Skeletal muscle cell (primary cell): ENCODE data around the gene MCRIP2.
A peak's percentile ranks its signal among the peaks of the same experiment; 100 is the strongest.

Experiments
- DNase-seq: peaks from one replicate; pipeline ENCODE4 v3.0.0-alpha.2; 2010; ENCODE audit warnings: low read depth
- H3K4me3 ChIP-seq: 2 replicates; pipeline ENCODE4 v1.5.1; 2011; ENCODE audit warnings: low read depth, mild to moderate bottlenecking, control low read depth, low read length, moderate library complexity

MCRIP2 gene

DNA sequence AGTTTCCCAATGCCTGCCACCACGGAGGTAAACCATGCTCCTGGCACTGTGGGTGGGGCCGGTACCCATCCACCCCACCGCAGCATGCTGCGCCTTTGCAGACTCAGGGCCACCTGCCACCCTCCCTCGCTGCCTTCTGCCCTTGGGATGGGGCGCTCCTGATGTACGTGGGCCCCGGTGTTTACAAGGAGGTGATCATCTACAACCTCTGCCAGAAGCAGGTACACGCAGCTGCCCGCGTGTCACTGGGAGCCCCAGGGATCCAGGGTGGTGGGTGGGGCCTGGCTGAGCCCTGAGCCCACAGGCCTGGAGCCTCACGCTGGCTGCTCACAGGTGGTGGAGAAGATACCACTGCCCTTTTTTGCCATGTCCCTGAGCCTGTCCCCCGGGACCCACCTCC, 24.9 kb downstream of the MCRIP2 start:
- H3K4me3 ChIP-seq, result no peak overlapping the region
- DNase-seq, result no peak

DNA sequence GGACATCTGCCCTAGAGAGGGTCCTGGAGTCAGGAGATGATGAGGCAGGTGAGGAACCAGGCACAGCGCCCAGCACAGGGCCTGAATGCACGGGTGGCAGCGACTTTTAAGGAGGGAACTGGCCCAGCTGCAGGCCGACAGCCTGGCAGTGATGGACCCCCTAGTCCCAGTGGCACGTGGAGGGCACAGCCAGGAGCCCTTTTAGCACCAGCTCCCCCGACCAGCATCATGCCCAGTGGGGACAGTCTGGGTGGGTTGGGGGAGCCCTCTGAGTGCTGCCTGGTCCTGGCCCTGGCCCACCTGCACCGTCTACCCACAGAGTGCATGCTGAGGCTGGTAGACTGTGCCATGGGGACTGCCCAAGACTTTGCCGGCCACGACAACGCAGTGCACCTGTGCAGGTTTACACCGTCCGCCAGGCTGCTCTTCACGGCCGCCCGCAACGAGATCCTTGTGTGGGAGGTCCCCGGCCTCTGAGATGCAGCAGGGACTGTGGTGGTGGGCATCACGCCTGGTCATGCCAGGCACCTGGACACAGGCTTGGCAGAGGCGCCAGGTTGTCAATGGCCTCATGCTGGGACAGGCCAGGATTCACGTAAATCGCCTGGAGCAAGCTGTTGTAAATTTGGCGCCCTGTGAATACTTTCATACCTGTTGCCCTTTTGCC, 25.6 kb downstream of the MCRIP2 start:
- DNase-seq, result no peak
- H3K4me3 ChIP-seq, result no peak overlapping the region

DNA sequence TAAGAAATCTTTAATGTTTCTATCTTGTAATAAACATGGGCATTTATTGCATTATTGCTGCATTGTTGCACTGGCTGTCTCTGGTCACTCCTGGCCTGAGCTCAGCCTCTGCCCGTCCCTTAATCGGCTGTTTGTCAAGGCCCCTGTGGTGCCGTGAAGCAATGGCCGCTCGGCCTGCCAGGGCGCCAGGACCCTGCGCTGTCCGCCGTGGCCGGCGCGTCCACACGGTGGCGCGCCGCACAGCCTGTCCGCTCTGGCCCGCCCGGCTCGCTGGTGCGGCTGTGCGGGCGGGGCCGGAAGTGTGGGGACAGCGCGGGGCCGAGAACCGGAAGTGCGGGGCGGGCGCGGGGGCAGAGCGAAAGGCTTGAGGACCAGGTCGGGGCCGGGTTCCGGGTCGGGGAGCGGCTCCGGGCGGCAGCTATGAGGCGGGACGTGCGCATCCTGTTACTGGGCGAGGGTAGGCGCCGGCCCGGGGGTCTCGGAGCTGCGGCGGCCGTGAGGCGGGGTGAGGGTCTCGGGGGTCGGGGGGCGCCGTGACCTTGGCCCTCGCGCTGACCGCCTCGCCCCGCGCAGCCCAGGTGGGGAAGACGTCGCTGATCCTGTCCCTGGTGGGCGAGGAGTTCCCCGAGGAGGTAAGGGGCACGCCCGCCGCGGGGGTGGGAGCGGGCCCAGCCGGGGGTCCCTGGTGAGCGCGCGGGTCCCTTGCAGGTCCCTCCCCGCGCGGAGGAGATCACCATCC, 26.3 kb downstream of the MCRIP2 start, which contains the start of gene RHOT2:
TSS of gene RHOT2 (plus strand) at position 353 of the 739 bp plus-strand sequence. CDS start at position 421, 68 bp downstream.
- peak within 1 kb of the TSS; percentile 96 for H3K4me3 ChIP-seq
- peak; percentile 50 for DNase-seq

DNA sequence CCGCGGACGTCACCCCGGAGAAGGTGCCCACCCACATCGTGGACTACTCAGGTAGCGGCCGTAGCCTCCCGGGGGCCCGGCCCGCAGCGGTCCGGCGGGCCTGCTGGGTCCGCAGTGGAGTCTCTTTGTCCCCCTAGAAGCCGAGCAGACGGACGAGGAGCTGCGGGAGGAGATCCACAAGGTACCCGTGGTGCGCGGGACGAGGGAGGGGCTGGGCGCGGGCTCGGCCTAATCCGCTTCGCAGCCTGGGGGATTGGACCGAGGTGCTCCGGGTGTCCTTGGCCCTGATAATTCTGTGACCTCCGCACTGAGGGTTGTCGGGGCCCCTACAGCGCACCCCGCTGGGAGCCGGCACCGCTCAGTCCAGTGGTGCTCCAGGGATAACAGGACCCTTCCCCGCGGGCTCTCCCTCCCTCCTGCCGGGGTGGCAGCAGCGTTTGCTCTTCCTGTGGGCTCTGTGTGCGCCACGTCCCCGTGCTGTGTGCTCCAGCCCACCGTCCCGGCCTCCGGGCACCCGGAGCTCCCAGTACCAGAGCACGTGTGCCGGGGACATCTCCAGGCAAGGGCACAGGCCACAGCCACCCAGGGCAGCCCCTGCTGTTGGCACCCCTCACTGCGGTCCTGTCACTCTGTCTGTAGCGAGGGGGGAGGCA, 27.0 kb downstream of the MCRIP2 start:
- H3K4me3 ChIP-seq, result peak overlapping the region; percentile 96
- no peak for DNase-seq

DNA sequence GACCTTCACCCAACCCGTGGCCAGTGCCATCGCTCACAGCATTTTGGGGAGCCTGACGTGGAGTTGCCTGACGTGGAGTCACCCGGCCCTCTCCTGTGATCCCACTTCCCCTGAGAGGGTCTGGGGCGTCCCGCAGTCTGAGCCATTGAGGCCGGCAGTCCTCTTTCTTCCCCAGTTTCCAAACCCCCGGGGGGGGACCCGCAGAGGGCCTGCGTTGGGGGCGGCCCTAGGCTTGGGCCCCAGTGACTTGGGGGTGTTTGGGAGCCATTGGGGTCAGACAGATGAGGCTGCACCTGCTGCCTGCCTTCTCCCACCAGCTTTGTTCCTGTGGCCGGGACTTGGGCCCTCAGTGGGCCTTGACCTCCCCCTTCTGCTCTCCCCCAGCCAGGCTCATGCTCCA, 28.0 kb downstream of the MCRIP2 start:
- H3K4me3 ChIP-seq, result no peak overlapping the region
- no peak for DNase-seq

DNA sequence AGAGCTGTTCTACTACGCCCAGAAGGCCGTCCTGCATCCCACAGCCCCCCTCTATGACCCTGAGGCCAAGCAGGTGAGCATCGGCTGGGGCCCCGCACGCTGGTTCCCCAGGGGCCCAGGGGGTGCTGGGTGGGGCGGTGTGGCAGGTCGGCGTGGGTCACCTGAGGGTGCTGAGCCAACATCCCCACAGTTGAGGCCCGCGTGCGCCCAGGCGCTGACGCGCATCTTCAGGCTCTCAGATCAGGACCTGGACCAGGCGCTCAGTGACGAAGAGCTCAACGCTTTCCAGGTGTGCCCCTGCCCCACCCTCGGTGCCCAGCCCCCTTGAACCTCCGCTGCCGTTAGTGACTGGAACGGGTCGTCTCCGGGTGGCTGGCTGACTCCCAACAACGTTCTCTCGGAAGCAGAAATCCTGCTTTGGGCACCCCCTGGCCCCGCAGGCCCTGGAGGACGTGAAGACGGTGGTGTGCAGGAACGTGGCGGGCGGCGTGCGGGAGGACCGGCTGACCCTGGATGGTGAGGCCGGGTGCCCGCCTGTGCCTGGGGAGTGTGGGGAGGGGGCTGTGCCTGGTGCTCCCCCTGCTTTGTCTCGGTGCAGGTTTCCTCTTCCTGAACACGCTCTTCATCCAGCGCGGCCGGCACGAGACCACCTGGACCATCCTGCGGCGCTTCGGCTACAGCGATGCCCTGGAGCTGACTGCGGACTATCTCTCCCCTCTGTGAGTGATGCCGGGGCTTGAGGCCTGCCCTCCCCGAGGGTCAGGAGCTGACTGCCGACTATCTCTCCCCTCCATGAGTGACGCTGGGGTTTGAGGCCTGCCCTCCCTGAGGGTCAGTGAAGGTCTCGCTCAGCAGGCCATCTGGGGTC, 29.1 kb downstream of the MCRIP2 start:
- no peak overlapping the region for H3K4me3 ChIP-seq
- DNase-seq, result no peak

DNA sequence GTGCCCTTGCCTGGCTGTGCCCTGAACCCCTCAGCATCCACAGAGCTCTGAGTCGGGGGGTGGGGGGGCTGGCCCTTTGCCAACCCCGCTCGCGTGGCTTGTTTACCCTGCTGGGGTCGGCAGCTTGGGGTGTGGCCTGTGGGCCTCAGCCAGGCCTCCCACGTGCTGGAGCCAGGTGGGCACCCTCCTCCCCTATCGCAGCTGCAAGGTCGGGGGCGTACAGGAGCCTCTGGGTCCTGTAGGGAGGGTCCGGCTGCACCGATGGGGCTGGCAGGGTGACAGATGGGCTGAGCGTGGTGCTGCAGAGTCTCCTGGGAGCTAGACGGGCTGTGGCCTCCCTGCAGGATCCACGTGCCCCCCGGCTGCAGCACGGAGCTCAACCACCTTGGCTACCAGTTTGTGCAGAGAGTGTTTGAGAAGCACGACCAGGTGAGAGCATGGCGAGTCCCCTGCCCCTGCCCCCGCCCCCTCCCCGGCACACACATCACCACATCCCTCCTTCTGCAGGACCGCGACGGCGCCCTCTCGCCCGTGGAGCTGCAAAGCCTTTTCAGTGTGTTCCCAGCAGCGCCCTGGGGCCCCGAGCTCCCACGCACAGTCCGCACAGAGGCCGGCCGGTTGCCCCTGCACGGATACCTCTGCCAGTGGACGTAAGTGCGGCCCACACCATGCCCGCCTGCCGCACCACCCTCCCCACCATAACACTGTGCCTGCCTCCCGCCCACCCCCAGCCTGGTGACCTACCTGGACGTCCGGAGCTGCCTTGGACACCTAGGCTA, 29.9 kb downstream of the MCRIP2 start:
- DNase-seq, result no peak
- no peak overlapping the region for H3K4me3 ChIP-seq

DNA sequence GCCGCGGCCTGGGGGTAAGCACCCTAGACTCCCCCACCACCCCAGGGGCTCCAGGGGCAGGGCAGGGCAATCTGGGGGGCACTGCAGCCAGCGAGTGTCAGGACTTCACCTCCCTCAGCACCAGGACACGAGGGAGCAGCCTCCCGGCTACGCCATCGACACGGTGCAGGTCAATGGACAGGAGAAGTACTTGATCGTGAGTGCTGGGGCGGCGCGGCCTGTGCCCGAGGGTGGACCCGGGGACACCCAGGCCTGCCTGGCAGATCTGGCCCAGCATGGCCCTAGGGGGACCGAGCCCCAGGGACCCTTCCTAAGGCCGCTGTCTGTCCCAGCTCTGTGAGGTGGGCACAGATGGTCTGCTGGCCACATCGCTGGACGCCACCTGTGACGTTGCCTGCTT, 30.7 kb downstream of the MCRIP2 start:
- no peak overlapping the region for H3K4me3 ChIP-seq
- DNase-seq, result no peak

DNA sequence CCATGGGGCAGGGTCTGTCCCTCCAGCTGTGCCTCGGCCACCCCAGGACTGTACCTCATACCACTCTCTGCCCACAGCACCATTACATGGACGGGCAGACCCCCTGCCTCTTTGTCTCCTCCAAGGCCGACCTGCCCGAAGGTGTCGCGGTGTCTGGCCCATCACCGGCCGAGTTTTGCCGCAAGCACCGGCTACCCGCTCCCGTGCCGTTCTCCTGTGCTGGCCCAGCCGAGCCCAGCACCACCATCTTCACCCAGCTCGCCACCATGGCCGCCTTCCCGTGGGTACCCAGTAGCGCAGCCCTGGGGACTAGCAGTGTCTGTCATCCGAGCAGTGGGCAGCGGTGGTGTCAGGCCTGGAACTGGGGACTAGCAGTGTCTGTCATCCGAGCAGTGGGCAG, 31.2 kb downstream of the MCRIP2 start:
- H3K4me3 ChIP-seq, result no peak overlapping the region
- no peak for DNase-seq

DNA sequence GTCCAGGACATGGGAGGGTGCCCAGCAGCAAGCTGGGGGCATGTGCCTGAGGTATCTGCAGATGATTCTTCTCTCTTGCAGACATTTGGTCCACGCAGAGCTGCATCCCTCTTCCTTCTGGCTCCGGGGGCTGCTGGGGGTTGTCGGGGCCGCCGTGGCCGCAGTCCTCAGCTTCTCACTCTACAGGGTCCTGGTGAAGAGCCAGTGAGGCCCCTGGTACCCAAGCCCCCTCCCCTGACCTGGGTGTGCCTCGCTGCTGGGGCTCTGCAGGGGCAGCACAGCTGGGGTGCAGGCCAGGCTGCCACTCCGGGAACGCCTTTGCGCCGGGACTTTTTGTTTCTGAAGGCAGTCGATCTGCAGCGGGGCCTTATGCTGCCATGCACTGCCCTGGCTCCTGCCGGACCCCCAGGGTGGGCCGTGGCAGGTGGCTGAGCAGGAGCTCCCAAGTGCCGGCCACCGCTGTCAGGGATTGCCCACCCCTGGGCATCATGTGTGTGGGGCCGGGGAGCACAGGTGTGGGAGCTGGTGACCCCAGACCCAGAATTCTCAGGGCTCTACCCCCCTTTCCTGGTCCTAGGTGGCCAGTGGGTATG, 31.9 kb downstream of the MCRIP2 start:
- no peak overlapping the region for H3K4me3 ChIP-seq
- DNase-seq, result no peak

DNA sequence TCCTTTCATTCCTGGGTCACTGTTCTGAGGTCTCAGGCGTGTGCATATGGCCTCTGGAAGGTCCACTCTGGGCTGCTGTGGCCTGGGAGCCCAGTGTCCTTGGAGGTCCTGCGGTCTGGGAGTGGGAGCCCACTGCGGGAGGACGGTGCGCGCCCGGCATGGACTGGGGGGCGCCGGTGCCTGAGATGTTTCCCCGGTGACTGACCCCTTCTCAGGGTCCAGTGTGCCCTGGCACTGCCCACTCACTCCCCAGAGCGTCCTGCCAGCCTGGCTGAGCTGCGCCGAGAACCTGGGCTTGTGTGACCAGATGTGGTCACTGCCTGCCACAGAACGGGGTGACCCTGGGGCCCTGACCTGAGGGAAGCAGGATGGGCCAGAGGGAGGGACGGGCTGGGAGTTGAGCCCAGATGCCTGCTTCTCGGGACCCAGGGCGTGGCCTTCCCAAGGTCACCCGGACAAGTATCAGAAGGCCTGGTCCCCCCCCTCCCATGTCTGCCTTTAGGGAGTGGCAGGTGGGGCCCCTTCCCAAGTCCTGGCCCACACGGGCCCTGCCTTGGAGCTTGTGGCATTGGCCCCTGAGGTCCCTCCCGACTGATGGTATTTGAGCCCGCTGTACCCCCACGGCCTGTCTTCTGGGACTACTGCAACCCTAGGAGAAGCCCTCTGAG, 32.7 kb downstream of the MCRIP2 start:
- no peak for DNase-seq
- no peak overlapping the region for H3K4me3 ChIP-seq

DNA sequence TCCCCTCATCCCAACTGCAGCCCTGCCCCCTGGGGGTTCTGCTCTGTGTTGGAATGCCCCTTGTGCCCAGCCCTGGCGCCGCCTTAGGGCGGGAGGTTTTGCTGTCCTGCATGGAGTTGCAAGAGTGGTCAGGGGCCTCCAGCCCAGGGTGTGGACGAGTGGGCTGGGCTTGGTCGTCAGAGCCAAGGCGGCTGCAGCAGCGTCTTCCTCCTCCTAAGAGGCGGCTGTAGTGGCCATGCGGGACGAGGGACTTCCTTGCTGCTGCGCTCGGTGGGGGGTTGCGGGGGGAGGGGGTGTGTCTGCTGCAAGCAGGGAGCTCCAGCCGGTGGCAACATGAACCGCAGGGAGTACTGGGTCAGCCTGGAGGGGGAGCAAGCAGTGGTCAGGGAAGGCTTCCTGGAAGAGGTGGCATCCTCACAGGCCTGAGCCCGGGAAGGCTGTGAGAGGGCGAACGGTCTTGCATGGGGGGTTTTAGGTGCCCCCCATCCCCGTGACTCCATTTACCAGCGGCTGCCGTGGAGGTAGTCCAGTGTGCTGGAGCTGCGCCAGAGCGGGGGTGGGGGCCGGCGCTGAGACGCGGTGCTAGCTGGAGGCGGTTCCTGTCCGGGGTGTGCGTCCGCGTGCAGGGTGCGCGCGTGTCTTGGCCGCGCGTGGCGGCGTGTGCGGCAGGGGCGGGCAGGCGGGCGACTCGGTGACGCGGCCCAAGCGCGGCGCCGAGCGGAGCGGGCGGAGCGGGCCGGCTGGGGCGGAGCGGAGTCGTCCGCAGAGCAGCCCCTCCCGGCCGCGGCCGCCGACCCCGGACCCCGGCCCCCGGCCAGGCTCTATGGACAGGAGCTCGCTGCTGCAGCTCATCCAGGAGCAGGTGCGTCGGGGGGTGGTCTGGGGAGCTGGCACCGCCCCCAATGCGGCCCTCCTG, 33.6 kb downstream of the MCRIP2 start, which contains the start of gene RHBDL1:
TSS of gene RHBDL1 (plus strand) at position 704 of the 916 bp plus-strand sequence. CDS start at position 824, 120 bp downstream.
- H3K4me3 ChIP-seq, result peak within 1 kb of the TSS; percentile 43
- no peak for DNase-seq

DNA sequence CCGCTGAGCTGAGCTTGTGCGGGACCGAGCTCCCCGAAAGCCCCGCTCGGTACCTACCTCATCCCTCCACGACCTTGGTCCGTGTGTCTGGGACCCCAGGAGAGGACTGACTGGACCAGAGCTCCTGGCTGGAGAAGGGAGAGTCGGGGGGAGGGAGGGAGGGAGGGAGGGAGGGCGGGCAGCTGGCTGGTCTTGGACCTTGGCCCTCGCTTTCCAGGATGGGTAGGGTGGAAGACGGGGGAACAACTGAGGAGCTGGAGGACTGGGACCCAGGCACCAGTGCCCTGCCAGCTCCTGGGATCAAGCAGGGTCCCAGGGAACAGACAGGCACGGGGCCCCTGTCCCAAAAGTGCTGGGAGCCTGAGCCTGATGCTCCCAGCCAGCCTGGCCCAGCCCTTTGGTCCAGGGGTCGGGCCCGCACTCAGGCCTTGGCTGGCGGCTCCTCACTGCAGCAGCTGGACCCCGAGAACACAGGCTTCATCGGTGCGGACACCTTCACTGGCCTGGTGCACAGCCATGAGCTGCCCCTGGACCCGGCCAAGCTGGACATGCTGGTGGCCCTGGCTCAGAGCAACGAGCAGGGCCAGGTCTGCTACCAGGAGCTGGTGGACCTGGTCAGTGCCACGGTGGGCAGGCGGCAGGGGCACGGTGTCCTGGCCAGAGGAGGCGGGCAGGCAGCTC, 34.4 kb downstream of the MCRIP2 start:
- H3K4me3 ChIP-seq, result peak overlapping the region; percentile 43
- DNase-seq, result no peak

DNA sequence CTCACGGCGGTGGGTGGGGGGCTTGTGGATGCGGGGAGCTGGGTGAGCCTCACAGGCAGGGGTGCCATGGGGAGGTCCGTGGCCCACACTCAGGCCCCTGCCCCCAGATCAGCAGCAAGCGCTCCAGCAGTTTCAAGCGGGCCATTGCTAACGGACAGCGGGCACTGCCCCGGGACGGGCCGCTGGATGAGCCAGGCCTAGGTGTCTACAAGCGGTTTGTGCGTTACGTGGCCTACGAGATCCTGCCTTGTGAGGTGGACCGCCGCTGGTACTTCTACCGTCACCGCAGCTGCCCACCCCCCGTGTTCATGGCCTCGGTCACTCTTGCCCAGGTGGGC, 34.9 kb downstream of the MCRIP2 start:
- DNase-seq, result no peak
- no peak overlapping the region for H3K4me3 ChIP-seq

DNA sequence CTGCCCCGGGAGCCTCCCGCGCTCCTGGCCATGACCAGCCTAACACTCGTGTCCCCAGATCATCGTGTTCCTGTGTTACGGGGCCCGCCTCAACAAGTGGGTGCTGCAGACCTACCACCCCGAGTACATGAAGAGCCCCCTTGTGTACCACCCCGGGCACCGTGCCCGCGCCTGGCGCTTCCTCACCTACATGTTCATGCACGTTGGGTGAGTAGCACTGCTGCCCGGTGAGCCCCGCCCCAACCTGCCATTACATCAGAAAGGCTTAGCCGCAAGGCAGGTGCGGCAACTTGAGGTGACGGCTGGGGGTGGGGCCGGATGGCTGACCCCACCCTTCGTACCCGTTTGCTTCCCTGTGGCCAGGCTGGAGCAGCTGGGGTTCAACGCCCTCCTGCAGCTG, 35.3 kb downstream of the MCRIP2 start:
- H3K4me3 ChIP-seq, result no peak overlapping the region

DNA sequence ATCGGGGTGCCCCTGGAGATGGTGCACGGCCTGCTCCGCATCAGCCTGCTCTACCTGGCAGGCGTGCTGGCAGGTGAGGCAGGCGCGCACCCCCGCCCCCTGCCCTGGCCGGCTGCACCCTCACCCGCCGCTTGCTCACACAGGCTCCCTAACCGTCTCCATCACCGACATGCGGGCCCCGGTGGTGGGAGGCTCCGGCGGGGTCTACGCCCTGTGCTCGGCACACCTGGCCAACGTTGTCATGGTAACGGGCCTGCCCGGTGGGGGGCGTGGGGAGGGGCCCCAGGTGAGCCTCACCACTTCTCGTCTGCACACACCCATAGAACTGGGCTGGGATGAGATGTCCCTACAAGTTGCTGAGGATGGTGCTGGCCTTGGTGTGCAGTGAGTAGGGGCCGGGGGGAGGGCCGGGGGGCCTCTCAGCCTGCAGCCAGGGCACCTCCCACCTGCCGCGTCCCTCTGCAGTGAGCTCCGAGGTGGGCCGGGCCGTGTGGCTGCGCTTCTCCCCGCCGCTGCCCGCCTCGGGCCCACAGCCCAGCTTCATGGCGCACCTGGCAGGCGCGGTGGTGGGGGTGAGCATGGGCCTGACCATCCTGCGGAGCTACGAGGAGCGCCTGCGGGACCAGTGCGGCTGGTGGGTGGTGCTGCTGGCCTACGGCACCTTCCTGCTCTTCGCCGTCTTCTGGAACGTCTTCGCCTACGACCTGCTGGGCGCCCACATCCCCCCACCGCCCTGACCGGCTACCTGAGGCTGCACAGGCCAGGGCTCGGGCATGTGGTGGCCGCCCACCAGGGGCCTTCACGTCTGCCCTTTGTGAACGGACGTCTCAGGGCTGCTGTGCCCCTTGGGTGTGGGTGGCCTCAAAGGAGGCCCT, 35.9 kb downstream of the MCRIP2 start:
- DNase-seq, result no peak
- H3K4me3 ChIP-seq, result no peak overlapping the region

More for the DNA sequence above, 35.3 kb downstream of the MCRIP2 start:
- DNase-seq, result no peak
